SU-DHL-6 (cell line): ENCODE results near the gene IL17RC.

ENCODE experiments used
- H2AFZ ChIP-seq: fragments of 200-600 bp; sonication (generic); 2 replicates; pipeline ENCODE4 v1.6.1; 2014; ENCODE audit warnings: low read depth, mild to moderate bottlenecking, moderate library complexity, mixed read lengths, antibody characterized with exemption, low read length; ENCODE audit not compliant: severe bottlenecking
- H3F3A ChIP-seq: fragments of 200-600 bp; shearing (Covaris generic); 2 replicates; pipeline ENCODE4 v1.6.0; 2016; ENCODE audit warnings: antibody characterized with exemption, mild to moderate bottlenecking; ENCODE audit not compliant: insufficient read depth
- H3K27ac ChIP-seq: fragments of 200-600 bp; sonication (generic); 2 replicates; pipeline ENCODE4 v1.5.1; 2016; ENCODE audit warnings: low read depth, mild to moderate bottlenecking, low read length, moderate library complexity, mixed read lengths
- H3K27me3 ChIP-seq: fragments of 200-600 bp; sonication (generic), shearing (Covaris generic); 2 replicates; pipeline ENCODE4 v1.6.0; 2014; ENCODE audit warnings: mild to moderate bottlenecking, low read length
- H3K36me3 ChIP-seq: fragments of 200-600 bp; sonication (generic); 2 replicates; pipeline ENCODE4 v1.6.1; 2014; ENCODE audit warnings: mild to moderate bottlenecking, low read length, mixed read lengths
- H3K4me2 ChIP-seq: fragments of 300-600, 200-600 bp; shearing (Covaris generic), sonication (generic); 2 replicates; pipeline ENCODE4 v1.6.0; 2014; ENCODE audit warnings: low read length, low read depth, mild to moderate bottlenecking; ENCODE audit not compliant: poor library complexity, severe bottlenecking
- H3K4me3 ChIP-seq: fragments of 200-600 bp; sonication (generic); 2 replicates; pipeline ENCODE4 v1.5.1; 2014; ENCODE audit warnings: antibody characterized with exemption, low read length, mild to moderate bottlenecking, mixed read lengths; ENCODE audit not compliant: insufficient read depth, poor library complexity, severe bottlenecking
- H3K79me2 ChIP-seq: fragments of 200-600 bp; sonication (generic); 2 replicates; pipeline ENCODE4 v1.6.1; 2014; ENCODE audit warnings: mild to moderate bottlenecking, low read length, moderate library complexity; ENCODE audit not compliant: insufficient read depth
- H3K9ac ChIP-seq: fragments of 200-600 bp; sonication (generic); 2 replicates; pipeline ENCODE4 v1.7.0; 2014; ENCODE audit warnings: mild to moderate bottlenecking, low read length
- H3K9me2 ChIP-seq: fragments of 200-600 bp; sonication (generic); replicated peaks from 2 replicates; pipeline ENCODE4 v1.6.1; 2014; ENCODE audit warnings: low read length; ENCODE audit not compliant: insufficient read depth
- H3K9me3 ChIP-seq: fragments of 200-600 bp; sonication (generic); 2 replicates; pipeline ENCODE4 v1.6.1; 2014; ENCODE audit warnings: low read length, mixed read lengths; ENCODE audit not compliant: insufficient read depth
- H4K20me1 ChIP-seq: fragments of 200-600 bp; sonication (generic); 2 replicates; pipeline ENCODE4 v1.6.1; 2014; ENCODE audit warnings: low read depth, mild to moderate bottlenecking, antibody characterized with exemption, low read length, moderate library complexity, mixed read lengths
- CTCF ChIP-seq: fragments of 200-600 bp; sonication (generic); IDR thresholded peaks from one replicate; pipeline ENCODE4 v1.5.1; 2017; ENCODE audit warnings: antibody characterized with exemption, mild to moderate bottlenecking, low read length, moderate library complexity; ENCODE audit not compliant: insufficient read depth, poor library complexity, severe bottlenecking
- EZH2phosphoT487 ChIP-seq: fragments of 200-600 bp; sonication (generic), shearing (Covaris generic); conservative IDR thresholded peaks from 2 replicates; pipeline ENCODE4 v1.6.1; 2018; ENCODE audit warnings: mild to moderate bottlenecking, antibody characterized with exemption, low read length, moderate library complexity, mixed read lengths

IL17RC gene

GRCh38 chr3:9881441-9881840 is 35.5 kb upstream of the IL17RC start:
- H3F3A ChIP-seq: no peaks in the 10 kb centered on the region
- no peak overlapping the region for H3K9ac ChIP-seq
- TF ChIP-seq EZH2phosphoT487 (no peak), CTCF (no peak)
- H3K27ac ChIP-seq: no peak overlapping the region
- H4K20me1 ChIP-seq: no peaks in the 10 kb centered on the region
- no peaks in the 10 kb centered on the region for H3K9me3 ChIP-seq
- no peaks in the 10 kb centered on the region for H3K9me2 ChIP-seq
- no peaks in the 10 kb centered on the region for H3K36me3 ChIP-seq
- no peaks in the 10 kb centered on the region for H3K79me2 ChIP-seq
- H2AFZ ChIP-seq: no peak overlapping the region
- no peak overlapping the region for H3K4me3 ChIP-seq
- no peak overlapping the region for H3K4me2 ChIP-seq
- H3K27me3 ChIP-seq: no peaks in the 10 kb centered on the region

- TF ChIP-seq EZH2phosphoT487 (no peak), CTCF (no peak)
These were observed 33.0 kb upstream of the IL17RC start for GRCh38 chr3:9883706-9884554.

GRCh38 chr3:9884555-9885165 is 32.2 kb upstream of the IL17RC start:
- no peak overlapping the region for H3K4me2 ChIP-seq
- no peaks in the 10 kb centered on the region for H3K9me3 ChIP-seq
- H3K4me3 ChIP-seq: no peak overlapping the region
- H3K79me2 ChIP-seq: no peaks in the 10 kb centered on the region
- H3K9ac ChIP-seq: no peak overlapping the region
- H3K27me3 ChIP-seq: no peaks in the 10 kb centered on the region
- no peak for TF ChIP-seq CTCF
- TF ChIP-seq EZH2phosphoT487: no peak
- 0 out of 2 replicates have a peak, but pooled peaks cover 2% of the 10 kb centered on the region for H3F3A ChIP-seq
- H3K9me2 ChIP-seq: no peaks in the 10 kb centered on the region
- H3K27ac ChIP-seq: no peak overlapping the region
- no peak overlapping the region for H2AFZ ChIP-seq
- H4K20me1 ChIP-seq: no peaks in the 10 kb centered on the region
- no peaks in the 10 kb centered on the region for H3K36me3 ChIP-seq

More at GRCh38 chr3:9883706-9884554, 33.0 kb upstream of the IL17RC start:
- H3K9me3 ChIP-seq: no peaks in the 10 kb centered on the region
- H3K36me3 ChIP-seq: no peaks in the 10 kb centered on the region
- no peak overlapping the region for H3K4me3 ChIP-seq
- H2AFZ ChIP-seq: no peak overlapping the region
- H3K9ac ChIP-seq: no peak overlapping the region
- no peaks in the 10 kb centered on the region for H3K79me2 ChIP-seq
- H3F3A ChIP-seq: no peaks in the 10 kb centered on the region
- no peak overlapping the region for H3K4me2 ChIP-seq
- H4K20me1 ChIP-seq: no peaks in the 10 kb centered on the region
- H3K27ac ChIP-seq: no peak overlapping the region
- no peaks in the 10 kb centered on the region for H3K9me2 ChIP-seq
- no peaks in the 10 kb centered on the region for H3K27me3 ChIP-seq
